Measurements from ENCODE around the gene MTFP1. TPM values are rescaled to one million over a fixed set of nuclear protein-coding genes. Genes with fewer than 3 reads are reported as not detected.

Gene MTFP1
- total and polyA plus RNA-seq, 5 donors = 15.5 to 38.9 (median 21.1) TPM

Other genes with a start within 250 kb of the MTFP1 start
- 1 to 10 TPM in 1 of 4 donors, under 1 TPM in 3; 0.09 to 3.7 (median 0.43) TPM for gene LIF, start 179.0 kb upstream of the MTFP1 start, total RNA-seq
- gene LIF, start 179.0 kb upstream of the MTFP1 start, polyA plus RNA-seq = 0.54 TPM
- gene OSM, start 158.9 kb upstream of the MTFP1 start, total RNA-seq = 1 to 10 TPM in 1 of 4 donors, under 1 TPM in 3; 0.17 to 1.5 (median 0.26) TPM
- 0.81 TPM for gene OSM, start 158.9 kb upstream of the MTFP1 start, polyA plus RNA-seq
- gene CASTOR1, start 136.3 kb upstream of the MTFP1 start, total RNA-seq = 1 to 10 TPM; 7.0 to 9.0 (median 7.4) TPM
- gene CASTOR1, start 136.3 kb upstream of the MTFP1 start, polyA plus RNA-seq = 6.4 TPM
- 1 to 10 TPM; 5.6 to 9.1 (median 8.5) TPM for gene TBC1D10A, start 98.8 kb upstream of the MTFP1 start, total RNA-seq
- 5.4 TPM for gene TBC1D10A, start 98.8 kb upstream of the MTFP1 start, polyA plus RNA-seq
- 100 to 1,000 TPM; 105 to 110 (median 108) TPM for gene SF3A1, start 68.9 kb upstream of the MTFP1 start, total RNA-seq
- 16.2 TPM for gene SF3A1, start 68.9 kb upstream of the MTFP1 start, polyA plus RNA-seq
- gene CCDC157, start 68.8 kb upstream of the MTFP1 start, total RNA-seq = 1 to 10 TPM in 3 of 4 donors, under 1 TPM in 1; 0.47 to 2.1 (median 1.4) TPM
- 0.66 TPM for gene CCDC157, start 68.8 kb upstream of the MTFP1 start, polyA plus RNA-seq
- 10 to 100 TPM in 3 of 4 donors, 1 to 10 TPM in 1; 8.7 to 17.0 (median 12.7) TPM for gene RNF215, start 38.4 kb upstream of the MTFP1 start, total RNA-seq
- gene RNF215, start 38.4 kb upstream of the MTFP1 start, polyA plus RNA-seq = 5.7 TPM
- 1 to 10 TPM; 2.0 to 5.5 (median 3.5) TPM for gene SEC14L2, start 28.8 kb upstream of the MTFP1 start, total RNA-seq
- gene SEC14L2, start 28.8 kb upstream of the MTFP1 start, polyA plus RNA-seq = 1.6 TPM
- gene SEC14L3, start 46.2 kb downstream of the MTFP1 start, total RNA-seq = not detected
- not detected for gene SEC14L3, start 46.2 kb downstream of the MTFP1 start, polyA plus RNA-seq
- gene SEC14L4, start 79.9 kb downstream of the MTFP1 start, total RNA-seq = not detected
- gene SEC14L4, start 79.9 kb downstream of the MTFP1 start, polyA plus RNA-seq = not detected
- gene SEC14L6, start 121.0 kb downstream of the MTFP1 start, total RNA-seq = under 1 TPM; 0.17 to 0.40 (median 0.23) TPM
- 0.20 TPM for gene SEC14L6, start 121.0 kb downstream of the MTFP1 start, polyA plus RNA-seq
- gene GAL3ST1, start 148.9 kb downstream of the MTFP1 start, total RNA-seq = under 1 TPM in 3 of 4 donors, not detected in 1; 0.17 to 0.93 (median 0.47) TPM
- gene GAL3ST1, start 148.9 kb downstream of the MTFP1 start, polyA plus RNA-seq = 0.75 TPM
- 10 to 100 TPM; 23.7 to 31.9 (median 23.8) TPM for gene PES1, start 166.1 kb downstream of the MTFP1 start, total RNA-seq
- 20.1 TPM for gene PES1, start 166.1 kb downstream of the MTFP1 start, polyA plus RNA-seq
- gene TCN2, start 181.4 kb downstream of the MTFP1 start, total RNA-seq = 10 to 100 TPM; 10.9 to 33.4 (median 25.5) TPM
- 14.3 TPM for gene TCN2, start 181.4 kb downstream of the MTFP1 start, polyA plus RNA-seq
- gene SLC35E4, start 210.0 kb downstream of the MTFP1 start, total RNA-seq = 1 to 10 TPM; 2.5 to 4.0 (median 2.9) TPM
- 2.9 TPM for gene SLC35E4, start 210.0 kb downstream of the MTFP1 start, polyA plus RNA-seq
- gene DUSP18, start 242.1 kb downstream of the MTFP1 start, total RNA-seq = 1 to 10 TPM; 2.5 to 4.4 (median 3.5) TPM
- gene DUSP18, start 242.1 kb downstream of the MTFP1 start, polyA plus RNA-seq = 2.1 TPM

Data from right cardiac atrium (tissue), 5 donors.